Spleen (tissue), 11 donors: ENCODE measurements around the gene DENND1A. TPM values are rescaled to one million over a fixed set of nuclear protein-coding genes. Genes with fewer than 3 reads are reported as not detected.

Experiments
- DNase-seq: peaks from one replicate; pipeline ENCODE4 v3.0.0-alpha.2; 2020
- H3K27ac ChIP-seq, 8 donors: fragments of 200-600 bp; sonication (generic) in 7 of 8; 1 replicate in 4 of 8; 2 replicates in 4 of 8; pipeline versions ENCODE4 v1.5.0 to v1.8.0; 2016 to 2021; ENCODE audit warnings: inconsistent platforms in 4 of 8, mild to moderate bottlenecking in 4 of 8, moderate library complexity in 1 of 8
- H3K27me3 ChIP-seq, 7 donors: fragments of 200-600 bp; sonication (generic) in 6 of 7; replicated peaks in 1 of 7; 1 replicate in 4 of 7; 2 replicates in 3 of 7; pipeline versions ENCODE4 v1.5.0 to v1.8.0; 2016 to 2021; ENCODE audit warnings: inconsistent platforms in 3 of 7, mild to moderate bottlenecking in 1 of 7
- H3K36me3 ChIP-seq, 6 donors: fragments of 200-600 bp; sonication (generic) in 5 of 6; 1 replicate in 4 of 6; 2 replicates in 2 of 6; pipeline versions ENCODE4 v1.5.0 to v1.8.0; 2016 to 2021; ENCODE audit warnings: inconsistent platforms in 2 of 6
- H3K4me1 ChIP-seq, 6 donors: fragments of 200-600 bp; sonication (generic) in 5 of 6; 1 replicate in 3 of 6; 2 replicates in 3 of 6; pipeline versions ENCODE4 v1.5.0 to v1.8.0; 2016 to 2021; ENCODE audit warnings: inconsistent platforms in 3 of 6
- H3K4me3 ChIP-seq, 8 donors: fragments of 200-600 bp; sonication (generic) in 7 of 8; 1 replicate in 4 of 8; 2 replicates in 4 of 8; pipeline versions ENCODE4 v1.5.0 to v1.8.0; 2016 to 2021; ENCODE audit warnings: inconsistent platforms in 4 of 8, mild to moderate bottlenecking in 4 of 8, moderate library complexity in 2 of 8
- H3K9me3 ChIP-seq, 8 donors: fragments of 200-600 bp; sonication (generic) in 7 of 8; 1 replicate in 4 of 8; 2 replicates in 4 of 8; pipeline versions ENCODE4 v1.5.0 to v1.8.0; 2016 to 2021; ENCODE audit warnings: inconsistent platforms in 4 of 8
- POLR2A ChIP-seq, 3 donors: fragments of 450-650 bp; IDR thresholded peaks; one replicate each; pipeline ENCODE4 v1.5.1; 2017; ENCODE audit warnings: antibody characterized with exemption in 3 of 3, mild to moderate bottlenecking in 1 of 3
- POLR2AphosphoS5 ChIP-seq, 3 donors: sonication (generic); formaldehyde crosslinking; IDR thresholded peaks; one replicate each; pipeline ENCODE4 v1.5.1; 2017; ENCODE audit warnings: antibody characterized with exemption in 3 of 3
- WGBS, 5 donors: extraction: QIAGEN DNeasy Blood & Tissue Kit in 3 of 5; methylation state at CpG; one replicate each; pipeline versions ENCODE4 v1.1.5 to v1.1.7; 2013 to 2018; 5-methylcytosine and 5-hydroxymethylcytosine counted together
- intact Hi-C: fragments of 100-400 bp; cut with DNase I; formaldehyde crosslinking; loops from one replicate; pipeline ENCODE4 v1.15.0; 2023; ENCODE audit warnings: low total_unique reads
- polyA plus RNA-seq, 3 donors: library from polyadenylated mRNA; stranded (reverse); fragments of 200-250 nt; gene quantifications; one replicate each; pipeline ENCODE4 v1.2.1, GENCODE V29; 2013
- total RNA-seq, 7 donors: library from RNA; depleted of rRNA in 3 of 7; stranded (reverse); fragments of >200 nt in 3 of 7; fragmentation: NEBNext Ultra II Directional in 4 of 7; extraction: Animal tissue kit (Norgen Biotek cat#: 25700) in 4 of 7; gene quantifications; one replicate each; pipeline versions ENCODE4 v1.1.0 to v1.2.1, GENCODE V29; 2016 to 2021
- TF ChIP-seq, protein P1 (sequence below), 11 experiments: fragments of 200-600 bp in 7 of 11; fragments of 450-650 bp in 4 of 11; sonication (generic) in 4 of 11; IDR thresholded peaks in 8 of 11; conservative IDR thresholded peaks in 3 of 11; 1 replicate in 7 of 11; 2 replicates in 4 of 11; pipeline versions ENCODE4 v1.4.0 to v1.8.0; 2016 to 2021; ENCODE audit warnings: antibody characterized with exemption in 11 of 11, inconsistent platforms in 4 of 11, mild to moderate bottlenecking in 1 of 11
- donor health status: healthy with polysubstance abuse.
- donor health status: DM: no; HTN: no; CAD: no; lungs with moderate emphysema.
- donor health status: DM: no; HTN: no; CAD: no.
- donor health status: Bipolar disorder and iron deficiency.
- donor health status: healthy.
- donor health status: DM: no; HTN: no; CAD: no.
- donor health status: DM: yes; HTN: yes; CAD: no.

Gene DENND1A
- total and polyA plus RNA-seq, 10 donors: 5.4 to 59.3 (median 48.8) TPM

DNA sequence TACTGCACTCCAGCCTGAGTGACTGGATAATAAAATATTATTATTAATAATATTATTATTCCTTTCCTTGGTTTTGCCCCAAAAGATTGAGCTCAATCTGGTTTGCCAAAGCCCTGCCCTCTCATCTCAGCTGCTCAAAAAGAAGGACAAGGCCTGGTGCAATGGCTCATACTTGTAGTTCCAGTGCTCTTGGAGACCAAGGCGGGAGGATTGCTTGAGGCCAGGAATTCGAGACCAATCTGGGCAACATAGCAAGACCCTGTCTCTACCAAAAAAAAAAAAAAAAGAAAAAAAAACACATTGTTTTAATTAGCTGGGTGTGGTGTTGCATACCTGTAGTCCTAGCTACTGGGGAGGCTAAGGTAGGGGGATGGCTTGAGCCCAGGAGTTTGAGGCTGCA, 13.7 kb upstream of the DENND1A start:
- Histone ChIP-seq H3K4me3 (no peak overlapping the region), H3K27ac (no peak overlapping the region), H3K9me3 (no peaks in the 10 kb centered on the region), H3K36me3 (no peaks in the 10 kb centered on the region), H3K4me1 (no peaks in the 10 kb centered on the region), H3K27me3 (no peaks in the 10 kb centered on the region)
- intact Hi-C loops: no loop called here
- no peak for TF ChIP-seq POLR2A (IDR thresholded peaks at IDR 0.05)
- no peak for TF ChIP-seq POLR2AphosphoS5 (IDR thresholded peaks at IDR 0.05)
- TF ChIP-seq, protein P1, sequence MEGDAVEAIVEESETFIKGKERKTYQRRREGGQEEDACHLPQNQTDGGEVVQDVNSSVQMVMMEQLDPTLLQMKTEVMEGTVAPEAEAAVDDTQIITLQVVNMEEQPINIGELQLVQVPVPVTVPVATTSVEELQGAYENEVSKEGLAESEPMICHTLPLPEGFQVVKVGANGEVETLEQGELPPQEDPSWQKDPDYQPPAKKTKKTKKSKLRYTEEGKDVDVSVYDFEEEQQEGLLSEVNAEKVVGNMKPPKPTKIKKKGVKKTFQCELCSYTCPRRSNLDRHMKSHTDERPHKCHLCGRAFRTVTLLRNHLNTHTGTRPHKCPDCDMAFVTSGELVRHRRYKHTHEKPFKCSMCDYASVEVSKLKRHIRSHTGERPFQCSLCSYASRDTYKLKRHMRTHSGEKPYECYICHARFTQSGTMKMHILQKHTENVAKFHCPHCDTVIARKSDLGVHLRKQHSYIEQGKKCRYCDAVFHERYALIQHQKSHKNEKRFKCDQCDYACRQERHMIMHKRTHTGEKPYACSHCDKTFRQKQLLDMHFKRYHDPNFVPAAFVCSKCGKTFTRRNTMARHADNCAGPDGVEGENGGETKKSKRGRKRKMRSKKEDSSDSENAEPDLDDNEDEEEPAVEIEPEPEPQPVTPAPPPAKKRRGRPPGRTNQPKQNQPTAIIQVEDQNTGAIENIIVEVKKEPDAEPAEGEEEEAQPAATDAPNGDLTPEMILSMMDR (IDR thresholded peaks at IDR 0.05 in 8 of 11, conservative IDR thresholded peaks at IDR 0.05 in 3 of 11): no peak
- 86 to 98% (median 89%) methylated on average over 2 of the region's 2 CpGs for WGBS, 5 donors
- no peak for DNase-seq

DNA sequence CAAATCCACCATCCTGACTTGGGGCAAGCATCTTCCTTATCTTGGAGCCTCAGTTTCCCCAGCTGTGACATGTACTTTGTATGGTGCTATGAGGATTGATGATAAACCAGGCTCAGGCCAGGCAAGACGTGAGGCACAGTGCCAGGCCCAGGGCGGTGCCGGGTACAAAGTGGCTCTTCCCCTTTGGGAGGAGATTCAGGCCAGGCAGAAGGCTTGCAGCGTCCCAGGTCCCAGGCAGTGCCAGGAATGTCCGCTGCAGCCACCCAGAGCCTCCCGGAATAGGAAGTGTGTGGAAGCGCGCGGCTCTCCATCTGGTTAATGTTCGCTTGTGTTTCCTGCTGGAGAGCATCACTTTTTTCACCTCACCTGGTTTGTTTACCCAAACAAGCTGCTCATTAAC, 12.6 kb upstream of the DENND1A start:
- Histone ChIP-seq H3K9me3 (no peaks in the 10 kb centered on the region), H3K27ac (no peak overlapping the region), H3K4me3 (no peak overlapping the region), H3K36me3 (no peaks in the 10 kb centered on the region), H3K4me1 (no peaks in the 10 kb centered on the region), H3K27me3 (no peaks in the 10 kb centered on the region)
- TF ChIP-seq, protein P1 (IDR thresholded peaks at IDR 0.05 in 8 of 11, conservative IDR thresholded peaks at IDR 0.05 in 3 of 11): no peak
- no peak for TF ChIP-seq POLR2A (IDR thresholded peaks at IDR 0.05)
- no peak for TF ChIP-seq POLR2AphosphoS5 (IDR thresholded peaks at IDR 0.05)
- 71 to 86% (median 77%) methylated on average over 7 to 10 of the region's 10 CpGs for WGBS, 5 donors
- no peak for DNase-seq
- intact Hi-C loops: no loop called here

DNA sequence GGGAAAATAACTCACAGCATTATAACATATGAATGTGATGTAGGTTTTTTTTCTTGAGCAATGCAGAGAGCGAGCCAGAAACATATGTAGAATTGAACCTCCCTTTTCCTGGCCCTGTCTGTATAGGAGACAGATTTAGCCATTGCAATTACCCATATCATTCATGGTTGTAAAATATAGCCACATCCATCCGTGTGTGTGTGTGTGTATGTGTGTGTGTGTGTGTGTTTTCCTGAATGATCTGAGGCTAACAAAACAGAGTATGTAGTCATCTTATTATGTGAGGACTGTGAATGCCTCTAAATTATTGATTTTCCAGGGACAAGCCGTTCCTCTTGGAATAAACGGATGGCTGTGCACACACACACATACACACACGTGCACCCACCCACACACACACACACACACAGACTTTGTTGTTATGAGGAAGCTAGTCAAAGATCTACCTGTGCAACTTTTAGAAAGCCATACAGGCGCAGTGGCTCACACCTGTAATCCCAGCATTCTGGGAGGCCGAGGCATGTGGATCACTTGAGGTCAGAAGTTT, 11.7 kb upstream of the DENND1A start:
- intact Hi-C loops: no loop called here
- TF ChIP-seq, protein P1 (IDR thresholded peaks at IDR 0.05 in 8 of 11, conservative IDR thresholded peaks at IDR 0.05 in 3 of 11): no peak
- TF ChIP-seq POLR2AphosphoS5 (IDR thresholded peaks at IDR 0.05) (no peak), POLR2A (IDR thresholded peaks at IDR 0.05) (no peak)
- no peak for DNase-seq
- no peaks in the 10 kb centered on the region for H3K4me1 ChIP-seq
- no peaks in the 10 kb centered on the region for H3K27me3 ChIP-seq
- H3K27ac ChIP-seq: no peak overlapping the region
- peaks cover 0 to 5% (median 2%) of the 10 kb centered on the region in 8 donors for H3K9me3 ChIP-seq
- H3K4me3 ChIP-seq: no peak overlapping the region
- no peaks in the 10 kb centered on the region for H3K36me3 ChIP-seq
- 72 to 81% (median 79%) methylated on average over 7 of the region's 7 CpGs for WGBS, 5 donors

DNA sequence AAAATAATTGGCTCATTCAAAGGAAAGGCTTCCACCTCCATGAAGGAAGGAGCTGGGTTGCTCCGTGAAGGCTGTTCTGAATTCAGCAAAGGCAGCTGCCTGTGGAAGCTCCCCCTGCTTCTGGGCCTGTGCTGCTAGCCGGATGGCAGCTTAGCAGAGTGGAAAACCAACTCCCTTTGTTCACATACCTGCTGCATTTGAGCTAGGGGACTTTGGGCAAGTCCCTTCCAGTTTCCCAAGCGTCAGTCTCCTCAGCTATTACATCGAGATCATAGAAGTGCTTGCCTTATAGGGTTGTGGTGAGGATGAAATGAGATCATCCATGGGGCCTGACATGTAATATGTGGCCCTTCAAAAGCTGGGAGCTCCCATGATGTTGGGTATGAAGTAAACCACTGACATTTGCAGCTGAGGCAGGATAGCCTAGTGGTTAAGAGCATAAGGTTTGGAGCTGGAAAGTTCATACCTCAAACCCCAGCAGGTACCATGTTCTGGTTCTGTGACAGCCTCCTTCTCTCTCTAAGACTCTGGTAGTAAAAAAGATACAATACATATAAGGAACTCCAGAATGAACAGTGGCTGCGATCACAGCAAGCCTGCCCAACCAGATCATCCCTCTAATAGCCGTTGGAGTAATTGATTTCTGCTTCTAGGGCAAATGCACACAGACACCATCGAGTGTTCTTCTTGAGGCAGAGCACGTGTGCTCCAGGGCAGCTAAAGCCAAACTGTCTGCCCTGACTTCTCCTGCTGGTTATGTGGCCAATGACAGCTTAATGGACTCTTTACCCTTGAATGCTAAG, 11.0 kb upstream of the DENND1A start:
- Histone ChIP-seq H3K36me3 (no peaks in the 10 kb centered on the region), H3K4me3 (no peak overlapping the region), H3K4me1 (no peaks in the 10 kb centered on the region), H3K9me3 (peaks cover 0 to 10% (median 3%) of the 10 kb centered on the region in 8 donors), H3K27ac (no peak overlapping the region), H3K27me3 (no peaks in the 10 kb centered on the region)
- intact Hi-C loops: no loop called here
- TF ChIP-seq, protein P1 (IDR thresholded peaks at IDR 0.05 in 8 of 11, conservative IDR thresholded peaks at IDR 0.05 in 3 of 11): no peak
- TF ChIP-seq POLR2AphosphoS5 (IDR thresholded peaks at IDR 0.05): no peak
- no peak for TF ChIP-seq POLR2A (IDR thresholded peaks at IDR 0.05)
- no peak for DNase-seq
- WGBS, 5 donors: 75 to 87% (median 84%) methylated on average over 8 of the region's 8 CpGs
